HCT116 (cell line): ENCODE measurements around the gene RASGEF1C. TPM values are rescaled to one million over a fixed set of nuclear protein-coding genes. Genes with fewer than 3 reads are reported as not detected.

Experiments
- ATAC-seq: fragments of 200-7000 bp; cut with Tn5 transposase; 2 replicates; pipeline ENCODE4 v1.9.1; 2020; ENCODE audit warnings: mild to moderate bottlenecking, moderate library complexity
- BruUV-seq: library from RNA; stranded (reverse); fragments of 400-500 nt; replicated peaks from 2 replicates; lab custom pipeline; 2021; lab: Mats Ljungman, UMichigan
- CTCF ChIA-PET: fragments of 300-600 bp; sonication (Branson Sonifier 250); formaldehyde crosslinking; loops from one replicate; lab custom pipeline; 2021; ENCODE audit warnings: antibody characterized with exemption; lab: Charles Lee
- POLR2A ChIA-PET: fragments of 300-600, 350-600 bp; sonication (Branson Sonifier 250); formaldehyde crosslinking; loops from one replicate; lab custom pipeline; 2021; ENCODE audit warnings: antibody characterized with exemption; lab: Charles Lee
- RAD21 ChIA-PET, 2 experiments: fragments of 300-600 bp; sonication (Branson Sonifier 250); formaldehyde crosslinking; loops; one replicate each; lab custom pipeline; 2023; ENCODE audit warnings: low total read pairs in 2 of 2; ENCODE audit not compliant: uncharacterized antibody in 2 of 2, unreplicated experiment in 2 of 2, low non-redundant PET in 1 of 2; lab: Charles Lee
- DNase-seq: peaks from one replicate; pipeline ENCODE4 v3.0.0-alpha.2; 2010; ENCODE audit warnings: low read depth, low spot score
- H2AFZ ChIP-seq: fragments of 200-600 bp; shearing (Covaris generic), sonication (generic); 2 replicates; pipeline ENCODE4 v1.6.1; 2017; ENCODE audit warnings: low read depth, mixed run types, mixed read lengths, antibody characterized with exemption, low read length; ENCODE audit not compliant: poor library complexity, severe bottlenecking
- H3K27ac ChIP-seq: 2 replicates; pipeline ENCODE4 v1.5.1; 2012; ENCODE audit warnings: low read depth, low read length
- H3K27me3 ChIP-seq: fragments of 200-600 bp; sonication (generic); 2 replicates; pipeline ENCODE4 v1.6.1; 2016; ENCODE audit warnings: mixed run types, low read length, mixed read lengths; ENCODE audit not compliant: insufficient read depth
- H3K36me3 ChIP-seq, 2 experiments: fragments of 200-500 bp in 1 of 2; fragments of 200-600 bp in 1 of 2; sonication (Bioruptor generic) in 1 of 2; sonication (generic) in 1 of 2; 2 replicates each; pipeline versions ENCODE4 v1.5.1 to v1.6.1; 2014 to 2016; ENCODE audit warnings: low read length in 2 of 2, inconsistent platforms in 1 of 2, mixed read lengths in 1 of 2, mixed run types in 1 of 2; ENCODE audit not compliant: insufficient read depth in 2 of 2, control insufficient read depth in 1 of 2
- H3K4me1 ChIP-seq, 2 experiments: fragments of 200-600 bp in 1 of 2; sonication (generic) in 1 of 2; 2 replicates each; pipeline versions ENCODE4 v1.5.1 to v1.6.1; 2012 to 2017; ENCODE audit warnings: low read length in 2 of 2, inconsistent platforms in 1 of 2, mild to moderate bottlenecking in 1 of 2, mixed read lengths in 1 of 2, mixed run types in 1 of 2, moderate library complexity in 1 of 2; ENCODE audit not compliant: insufficient read depth in 2 of 2, control insufficient read depth in 1 of 2
- H3K4me2 ChIP-seq: fragments of 200-600 bp; sonication (generic); 2 replicates; pipeline ENCODE4 v1.6.1; 2017; ENCODE audit warnings: mixed run types, low read length, mixed read lengths
- H3K4me3 ChIP-seq, 2 experiments: fragments of 200-600 bp in 1 of 2; sonication (generic) in 1 of 2; replicated peaks in 1 of 2; 2 replicates each; pipeline ENCODE4 v1.5.1; 2011 to 2016; ENCODE audit warnings: low read length in 2 of 2, control low read depth in 1 of 2, low read depth in 1 of 2, mild to moderate bottlenecking in 1 of 2, mixed read lengths in 1 of 2, mixed run types in 1 of 2
- H3K79me2 ChIP-seq: fragments of 200-600 bp; sonication (generic); 2 replicates; pipeline ENCODE4 v1.6.1; 2017; ENCODE audit warnings: mild to moderate bottlenecking, mixed run types, low read length, moderate library complexity, mixed read lengths; ENCODE audit not compliant: insufficient read depth
- H3K9ac ChIP-seq: fragments of 200-600 bp; sonication (generic); 2 replicates; pipeline ENCODE4 v1.6.1; 2016; ENCODE audit warnings: low read length, mixed read lengths
- H3K9me2 ChIP-seq: fragments of 200-600 bp; sonication (generic), shearing (Covaris generic); 2 replicates; pipeline ENCODE4 v1.6.1; 2017; ENCODE audit warnings: mixed run types, mild to moderate bottlenecking, moderate library complexity; ENCODE audit not compliant: insufficient read depth
- H3K9me3 ChIP-seq, 2 experiments: fragments of 200-500 bp in 1 of 2; fragments of 200-600 bp in 1 of 2; sonication (Bioruptor generic) in 1 of 2; sonication (generic) in 1 of 2; 2 replicates each; pipeline ENCODE4 v1.6.1; 2014 to 2017; ENCODE audit warnings: low read length in 2 of 2, mixed read lengths in 2 of 2, inconsistent platforms in 1 of 2, low read depth in 1 of 2, mild to moderate bottlenecking in 1 of 2, mixed run types in 1 of 2, moderate library complexity in 1 of 2; ENCODE audit not compliant: control insufficient read depth in 1 of 2, insufficient read depth in 1 of 2
- H4K20me1 ChIP-seq: fragments of 200-600 bp; sonication (generic), shearing (Covaris generic); 2 replicates; pipeline ENCODE4 v1.6.1; 2017; ENCODE audit warnings: mixed run types, mild to moderate bottlenecking, moderate library complexity; ENCODE audit not compliant: insufficient read depth
- CEBPB ChIP-seq: IDR thresholded peaks from 2 replicates; pipeline ENCODE4 v1.6.1; 2012; ENCODE audit warnings: low read depth
- EZH2phosphoT487 ChIP-seq: fragments of 200-600 bp; IDR thresholded peaks from 2 replicates; pipeline ENCODE4 v1.6.1; 2018; ENCODE audit warnings: antibody characterized with exemption, borderline replicate concordance
- JUND ChIP-seq: IDR thresholded peaks from 2 replicates; pipeline ENCODE4 v1.6.1; 2012
- POLR2AphosphoS5 ChIP-seq: IDR thresholded peaks from 2 replicates; pipeline ENCODE4 v1.6.1; 2011; ENCODE audit warnings: mild to moderate bottlenecking, low read depth, low read length, moderate library complexity
- SIN3A ChIP-seq: IDR thresholded peaks from 2 replicates; pipeline ENCODE4 v1.6.1; 2012; ENCODE audit warnings: low read depth
- SRF ChIP-seq: IDR thresholded peaks from 2 replicates; pipeline ENCODE4 v1.6.1; 2012; ENCODE audit warnings: low read depth
- TCF7L2 ChIP-seq: IDR thresholded peaks from 2 replicates; pipeline ENCODE4 v1.7.0; 2011; ENCODE audit warnings: borderline replicate concordance, inconsistent platforms; ENCODE audit not compliant: insufficient read depth, insufficient read length; ENCODE audit errors: extremely low read depth
- YY1 ChIP-seq: IDR thresholded peaks from 2 replicates; pipeline ENCODE4 v1.6.1; 2011; ENCODE audit warnings: low read length, low read depth, moderate library complexity, mild to moderate bottlenecking; ENCODE audit not compliant: insufficient replicate concordance; ENCODE audit errors: extremely low read depth
- ZFX ChIP-seq: fragments of 450-650 bp; IDR thresholded peaks from 2 replicates; pipeline ENCODE4 v1.6.1; 2017
- intact Hi-C: fragments of 100-400 bp; cut with micrococcal nuclease; formaldehyde crosslinking; loops from 2 replicates; pipeline ENCODE4 v1.10.0; 2022
- total RNA-seq: library from RNA; stranded (reverse); gene quantifications from one replicate; pipeline ENCODE4 v1.2.1, GENCODE V29; 2021; ENCODE audit not compliant: unreplicated experiment
- TF ChIP-seq, protein P1 (sequence below): IDR thresholded peaks from 2 replicates; pipeline ENCODE4 v1.6.1; 2012
- TF ChIP-seq, protein P2 (sequence below): IDR thresholded peaks from 2 replicates; pipeline ENCODE4 v1.6.1; 2012
- TF ChIP-seq, protein P3 (sequence below), 3 experiments: fragments of 200-600 bp in 1 of 3; sonication (generic) in 1 of 3; IDR thresholded peaks in 2 of 3; conservative IDR thresholded peaks in 1 of 3; 2 replicates each; pipeline ENCODE4 v1.5.1; 2012 to 2017; ENCODE audit warnings: low read depth in 2 of 3, low read length in 2 of 3, antibody characterized with exemption in 1 of 3, borderline replicate concordance in 1 of 3, control low read depth in 1 of 3, mild to moderate bottlenecking in 1 of 3, mixed read lengths in 1 of 3, mixed run types in 1 of 3, moderate library complexity in 1 of 3; ENCODE audit not compliant: insufficient read depth in 1 of 3
- TF ChIP-seq, protein P4 (sequence below): IDR thresholded peaks from 2 replicates; pipeline ENCODE4 v1.6.1; 2012; ENCODE audit warnings: low read depth

The RASGEF1C gene
- total RNA-seq, 1 experiment from 2014 or later, result 1.2 TPM

DNA sequence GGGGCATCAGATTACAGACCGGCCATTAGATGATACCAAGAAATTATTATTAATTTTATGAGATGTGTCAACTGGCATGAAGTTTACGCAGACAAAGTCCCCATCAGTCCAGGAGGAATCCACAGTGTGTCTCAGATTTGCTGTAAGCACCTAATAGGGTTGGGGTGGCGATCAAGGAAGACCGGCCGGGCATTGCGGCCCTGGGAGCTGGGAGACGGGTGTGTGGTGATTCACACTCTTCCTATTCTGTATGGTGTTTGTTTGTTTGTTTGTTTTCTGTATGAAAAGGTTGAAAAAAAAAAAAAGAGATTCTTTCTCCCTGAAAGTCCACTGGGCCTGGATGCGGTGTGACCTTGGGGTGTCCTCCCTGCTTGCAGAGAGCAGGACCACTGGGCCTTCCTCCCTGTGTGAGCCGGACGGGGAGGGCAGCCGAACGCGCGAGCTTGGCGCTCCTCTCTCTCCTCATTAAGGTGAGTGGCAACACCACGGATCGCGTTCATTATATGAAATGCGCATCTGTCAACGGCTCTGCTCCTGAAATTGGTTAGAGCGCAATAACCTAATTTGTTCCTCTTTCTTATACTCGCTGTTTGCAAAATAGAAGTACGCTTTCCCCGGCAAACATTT lies 15.1 kb downstream of the RASGEF1C start:
- Histone ChIP-seq H3K27ac (no peak overlapping the region), H3K9me2 (no peaks in the 10 kb centered on the region), H3K79me2 (no peaks in the 10 kb centered on the region), H3K36me3 (no peaks in the 10 kb centered on the region), H3K9me3 (no peaks in the 10 kb centered on the region), H4K20me1 (no peaks in the 10 kb centered on the region), H2AFZ (no peak overlapping the region), H3K9ac (no peak overlapping the region), H3K4me3 (no peak overlapping the region), H3K27me3 (no peaks in the 10 kb centered on the region), H3K4me2 (no peak overlapping the region), H3K4me1 (no peaks in the 10 kb centered on the region)
- CTCF ChIA-PET, result no interaction called here
- intact Hi-C loops, result no loop called here
- POLR2A ChIA-PET, result no interaction called here
- DNase-seq, result no peak
- no peak for TF ChIP-seq JUND
- no peak for TF ChIP-seq SIN3A
- TF ChIP-seq, protein P1, sequence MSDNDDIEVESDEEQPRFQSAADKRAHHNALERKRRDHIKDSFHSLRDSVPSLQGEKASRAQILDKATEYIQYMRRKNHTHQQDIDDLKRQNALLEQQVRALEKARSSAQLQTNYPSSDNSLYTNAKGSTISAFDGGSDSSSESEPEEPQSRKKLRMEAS, result no peak
- TF ChIP-seq ZFX, result no peak
- RAD21 ChIA-PET, result no interaction called here
- BruUV-seq, result no TSS peak
- no peak for ATAC-seq

DNA sequence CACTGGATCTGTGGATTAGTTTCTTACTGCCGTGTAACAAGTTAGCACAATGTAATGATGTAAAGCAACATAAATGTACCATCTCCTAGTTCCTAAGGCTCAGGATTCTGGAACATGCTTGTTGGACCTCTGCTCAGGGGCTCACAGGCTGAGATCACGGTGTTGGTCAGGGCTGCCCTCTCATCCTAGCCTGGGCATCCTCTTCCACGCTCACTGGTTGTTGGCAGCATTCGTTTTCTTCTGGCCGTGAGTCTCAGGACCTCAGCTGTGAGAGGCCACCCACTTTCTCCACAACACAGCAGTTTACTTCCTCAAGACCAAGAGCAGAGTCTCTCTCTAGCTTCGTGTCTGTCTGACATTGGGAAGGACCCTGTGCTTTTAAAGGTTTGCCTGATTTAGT lies 17.3 kb downstream of the RASGEF1C start:
- no peaks in the 10 kb centered on the region for H3K36me3 ChIP-seq
- ChIA-PET CTCF (no interaction called here), RAD21 (no interaction called here), POLR2A (no interaction called here)
- DNase-seq, result no peak
- H3K4me2 ChIP-seq, result no peak overlapping the region
- no peak overlapping the region for H2AFZ ChIP-seq
- TF ChIP-seq POLR2AphosphoS5 (no peak), JUND (no peak), TCF7L2 (no peak), ZFX (no peak), EZH2phosphoT487 (no peak), SRF (no peak), YY1 (no peak), CEBPB (no peak)
- TF ChIP-seq, protein P2, sequence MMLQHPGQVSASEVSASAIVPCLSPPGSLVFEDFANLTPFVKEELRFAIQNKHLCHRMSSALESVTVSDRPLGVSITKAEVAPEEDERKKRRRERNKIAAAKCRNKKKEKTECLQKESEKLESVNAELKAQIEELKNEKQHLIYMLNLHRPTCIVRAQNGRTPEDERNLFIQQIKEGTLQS, result no peak
- TF ChIP-seq, protein P1, result no peak
- TF ChIP-seq, protein P3, sequence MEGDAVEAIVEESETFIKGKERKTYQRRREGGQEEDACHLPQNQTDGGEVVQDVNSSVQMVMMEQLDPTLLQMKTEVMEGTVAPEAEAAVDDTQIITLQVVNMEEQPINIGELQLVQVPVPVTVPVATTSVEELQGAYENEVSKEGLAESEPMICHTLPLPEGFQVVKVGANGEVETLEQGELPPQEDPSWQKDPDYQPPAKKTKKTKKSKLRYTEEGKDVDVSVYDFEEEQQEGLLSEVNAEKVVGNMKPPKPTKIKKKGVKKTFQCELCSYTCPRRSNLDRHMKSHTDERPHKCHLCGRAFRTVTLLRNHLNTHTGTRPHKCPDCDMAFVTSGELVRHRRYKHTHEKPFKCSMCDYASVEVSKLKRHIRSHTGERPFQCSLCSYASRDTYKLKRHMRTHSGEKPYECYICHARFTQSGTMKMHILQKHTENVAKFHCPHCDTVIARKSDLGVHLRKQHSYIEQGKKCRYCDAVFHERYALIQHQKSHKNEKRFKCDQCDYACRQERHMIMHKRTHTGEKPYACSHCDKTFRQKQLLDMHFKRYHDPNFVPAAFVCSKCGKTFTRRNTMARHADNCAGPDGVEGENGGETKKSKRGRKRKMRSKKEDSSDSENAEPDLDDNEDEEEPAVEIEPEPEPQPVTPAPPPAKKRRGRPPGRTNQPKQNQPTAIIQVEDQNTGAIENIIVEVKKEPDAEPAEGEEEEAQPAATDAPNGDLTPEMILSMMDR (IDR thresholded peaks at IDR 0.05 in 2 of 3, conservative IDR thresholded peaks at IDR 0.05 in 1 of 3; ENCODE audit: borderline replicate concordance in 1 of 3, insufficient read depth in 1 of 3, low read depth in 2 of 3, low read length in 2 of 3), result no peak
- TF ChIP-seq, protein P4, sequence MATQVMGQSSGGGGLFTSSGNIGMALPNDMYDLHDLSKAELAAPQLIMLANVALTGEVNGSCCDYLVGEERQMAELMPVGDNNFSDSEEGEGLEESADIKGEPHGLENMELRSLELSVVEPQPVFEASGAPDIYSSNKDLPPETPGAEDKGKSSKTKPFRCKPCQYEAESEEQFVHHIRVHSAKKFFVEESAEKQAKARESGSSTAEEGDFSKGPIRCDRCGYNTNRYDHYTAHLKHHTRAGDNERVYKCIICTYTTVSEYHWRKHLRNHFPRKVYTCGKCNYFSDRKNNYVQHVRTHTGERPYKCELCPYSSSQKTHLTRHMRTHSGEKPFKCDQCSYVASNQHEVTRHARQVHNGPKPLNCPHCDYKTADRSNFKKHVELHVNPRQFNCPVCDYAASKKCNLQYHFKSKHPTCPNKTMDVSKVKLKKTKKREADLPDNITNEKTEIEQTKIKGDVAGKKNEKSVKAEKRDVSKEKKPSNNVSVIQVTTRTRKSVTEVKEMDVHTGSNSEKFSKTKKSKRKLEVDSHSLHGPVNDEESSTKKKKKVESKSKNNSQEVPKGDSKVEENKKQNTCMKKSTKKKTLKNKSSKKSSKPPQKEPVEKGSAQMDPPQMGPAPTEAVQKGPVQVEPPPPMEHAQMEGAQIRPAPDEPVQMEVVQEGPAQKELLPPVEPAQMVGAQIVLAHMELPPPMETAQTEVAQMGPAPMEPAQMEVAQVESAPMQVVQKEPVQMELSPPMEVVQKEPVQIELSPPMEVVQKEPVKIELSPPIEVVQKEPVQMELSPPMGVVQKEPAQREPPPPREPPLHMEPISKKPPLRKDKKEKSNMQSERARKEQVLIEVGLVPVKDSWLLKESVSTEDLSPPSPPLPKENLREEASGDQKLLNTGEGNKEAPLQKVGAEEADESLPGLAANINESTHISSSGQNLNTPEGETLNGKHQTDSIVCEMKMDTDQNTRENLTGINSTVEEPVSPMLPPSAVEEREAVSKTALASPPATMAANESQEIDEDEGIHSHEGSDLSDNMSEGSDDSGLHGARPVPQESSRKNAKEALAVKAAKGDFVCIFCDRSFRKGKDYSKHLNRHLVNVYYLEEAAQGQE, result no peak
- H3K27me3 ChIP-seq, result no peaks in the 10 kb centered on the region
- H3K27ac ChIP-seq, result no peak overlapping the region
- H3K4me1 ChIP-seq, result no peaks in the 10 kb centered on the region
- no TSS peak for BruUV-seq
- H3K9me3 ChIP-seq, result peaks cover 0 to 3% of the 10 kb centered on the region in 2 experiments; a peak in 1 of 4 replicates
- no peak overlapping the region for H3K4me3 ChIP-seq
- no peak for ATAC-seq
- H4K20me1 ChIP-seq, result no peaks in the 10 kb centered on the region
- H3K9ac ChIP-seq, result no peak overlapping the region
- H3K79me2 ChIP-seq, result no peaks in the 10 kb centered on the region
- intact Hi-C loops, result no loop called here
- no peaks in the 10 kb centered on the region for H3K9me2 ChIP-seq
